LNCAP (cell line): ENCODE measurements around the gene SDHA.

Experiments
- TF ChIP-seq, protein P1 (sequence below): fragments of 450-650 bp; IDR thresholded peaks from 2 replicates; pipeline ENCODE4 v1.5.1; 2017; ENCODE audit warnings: mild to moderate bottlenecking

Gene SDHA

DNA sequence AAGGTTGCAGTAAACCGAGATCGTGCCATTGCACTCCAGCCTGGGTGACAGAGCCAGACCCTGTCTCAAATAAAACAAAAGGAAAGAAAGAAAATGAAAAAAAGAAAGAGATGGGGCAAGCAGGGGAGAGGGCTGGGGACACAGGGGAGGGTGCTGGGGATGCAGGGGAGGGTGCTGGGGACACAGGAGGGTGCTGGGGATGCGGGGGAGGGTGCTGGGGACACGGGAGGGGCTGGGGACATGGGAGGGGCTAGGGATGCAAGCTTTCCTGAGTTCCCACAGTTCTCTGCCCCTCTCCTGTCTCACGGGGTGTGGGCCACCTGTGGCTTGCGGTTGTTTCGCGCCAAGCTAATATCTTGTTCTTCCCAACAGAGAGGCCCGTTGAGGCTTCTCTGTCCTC lies 60.5 kb downstream of the SDHA start:
- TF ChIP-seq, protein P1, sequence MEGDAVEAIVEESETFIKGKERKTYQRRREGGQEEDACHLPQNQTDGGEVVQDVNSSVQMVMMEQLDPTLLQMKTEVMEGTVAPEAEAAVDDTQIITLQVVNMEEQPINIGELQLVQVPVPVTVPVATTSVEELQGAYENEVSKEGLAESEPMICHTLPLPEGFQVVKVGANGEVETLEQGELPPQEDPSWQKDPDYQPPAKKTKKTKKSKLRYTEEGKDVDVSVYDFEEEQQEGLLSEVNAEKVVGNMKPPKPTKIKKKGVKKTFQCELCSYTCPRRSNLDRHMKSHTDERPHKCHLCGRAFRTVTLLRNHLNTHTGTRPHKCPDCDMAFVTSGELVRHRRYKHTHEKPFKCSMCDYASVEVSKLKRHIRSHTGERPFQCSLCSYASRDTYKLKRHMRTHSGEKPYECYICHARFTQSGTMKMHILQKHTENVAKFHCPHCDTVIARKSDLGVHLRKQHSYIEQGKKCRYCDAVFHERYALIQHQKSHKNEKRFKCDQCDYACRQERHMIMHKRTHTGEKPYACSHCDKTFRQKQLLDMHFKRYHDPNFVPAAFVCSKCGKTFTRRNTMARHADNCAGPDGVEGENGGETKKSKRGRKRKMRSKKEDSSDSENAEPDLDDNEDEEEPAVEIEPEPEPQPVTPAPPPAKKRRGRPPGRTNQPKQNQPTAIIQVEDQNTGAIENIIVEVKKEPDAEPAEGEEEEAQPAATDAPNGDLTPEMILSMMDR: no peak

DNA sequence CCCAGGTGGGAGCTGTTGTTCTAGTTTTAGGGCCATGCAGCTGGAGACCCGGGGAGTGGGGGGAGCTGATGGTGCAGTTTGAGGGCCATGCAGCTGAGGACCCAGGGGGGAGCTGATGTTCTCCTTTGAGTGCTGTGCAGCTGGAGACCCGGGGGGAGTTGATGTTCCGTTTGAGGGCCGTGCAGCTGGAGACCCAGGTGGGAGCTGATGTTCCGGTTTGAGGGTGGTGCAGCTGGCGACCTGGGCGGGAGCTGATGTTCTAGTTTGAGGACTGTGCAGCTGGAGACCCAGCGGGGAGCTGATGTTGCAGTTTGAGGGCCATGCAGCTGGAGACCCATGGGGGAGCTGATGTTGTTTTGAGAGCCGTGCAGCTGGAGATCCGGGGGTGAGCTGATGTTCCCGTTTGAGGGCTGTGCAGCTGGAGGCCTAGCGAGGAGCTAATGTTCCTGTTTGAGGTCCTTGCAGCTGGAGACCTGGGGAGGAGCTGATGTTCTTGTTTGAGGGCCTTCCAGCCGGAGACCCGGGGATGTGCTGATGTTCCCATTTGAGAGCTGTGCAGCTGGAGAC lies 68.0 kb downstream of the SDHA start:
- TF ChIP-seq, protein P1: no peak

DNA sequence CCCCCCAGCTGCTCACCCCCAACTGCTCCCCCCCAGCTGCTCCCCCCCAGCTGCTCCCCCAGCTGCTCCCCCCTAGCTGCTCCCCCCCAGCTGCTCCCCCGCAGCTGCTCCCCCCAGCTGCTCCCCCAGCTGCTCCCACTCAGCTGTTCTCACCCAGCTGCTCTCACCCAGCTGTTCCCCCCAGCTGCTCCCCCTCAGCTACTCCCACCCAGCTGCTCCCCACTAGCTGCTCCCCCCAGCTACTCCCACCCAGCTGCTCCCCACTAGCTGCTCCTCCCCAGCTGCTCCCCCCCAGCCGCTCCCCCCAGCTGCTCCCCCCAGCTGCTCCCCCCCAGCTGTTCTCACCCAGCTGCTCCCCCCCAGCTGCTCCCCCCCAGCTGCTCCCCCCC lies 80.6 kb downstream of the SDHA start:
- TF ChIP-seq, protein P1: no peak

DNA sequence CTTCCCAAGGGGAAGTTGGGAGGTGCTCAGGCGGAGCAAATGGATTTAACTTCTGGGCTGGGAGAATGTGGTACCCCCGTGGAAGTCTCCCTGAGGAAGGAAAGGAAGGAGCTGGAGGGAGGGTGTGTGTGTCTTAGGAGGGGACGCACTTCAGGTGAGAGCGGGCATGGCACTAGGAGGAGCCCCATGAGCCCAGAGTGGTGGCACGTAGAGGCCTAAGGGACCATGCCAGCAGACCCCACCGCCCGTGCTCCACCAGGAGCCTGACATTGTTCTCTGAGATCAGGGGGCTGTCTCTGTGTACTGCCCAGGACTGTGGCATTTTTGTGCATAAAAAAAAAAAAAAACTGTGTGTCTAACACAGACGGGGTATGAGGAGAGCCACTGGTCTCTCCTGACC lies 84.8 kb downstream of the SDHA start:
- TF ChIP-seq, protein P1: no peak

DNA sequence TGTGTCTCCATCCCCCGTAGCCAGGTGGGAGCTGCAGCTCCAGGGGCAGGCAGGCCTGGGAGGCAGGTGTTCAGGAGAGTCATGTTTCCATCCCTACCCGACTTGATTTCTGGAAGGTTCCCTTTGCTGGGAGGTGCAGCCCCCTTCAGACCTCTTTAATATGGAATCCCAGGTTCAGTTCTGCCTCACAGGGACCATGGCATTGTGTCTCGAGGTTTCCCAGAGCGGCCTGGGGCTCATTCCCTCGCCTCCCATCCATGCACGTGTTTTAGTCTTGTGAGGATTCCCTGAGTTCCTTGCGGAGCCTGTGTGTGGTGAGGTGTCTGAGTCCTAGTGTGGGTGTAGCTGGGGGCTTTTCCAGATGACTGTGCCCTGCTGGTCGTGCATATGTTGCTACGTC lies 86.9 kb downstream of the SDHA start:
- TF ChIP-seq, protein P1: no peak

DNA sequence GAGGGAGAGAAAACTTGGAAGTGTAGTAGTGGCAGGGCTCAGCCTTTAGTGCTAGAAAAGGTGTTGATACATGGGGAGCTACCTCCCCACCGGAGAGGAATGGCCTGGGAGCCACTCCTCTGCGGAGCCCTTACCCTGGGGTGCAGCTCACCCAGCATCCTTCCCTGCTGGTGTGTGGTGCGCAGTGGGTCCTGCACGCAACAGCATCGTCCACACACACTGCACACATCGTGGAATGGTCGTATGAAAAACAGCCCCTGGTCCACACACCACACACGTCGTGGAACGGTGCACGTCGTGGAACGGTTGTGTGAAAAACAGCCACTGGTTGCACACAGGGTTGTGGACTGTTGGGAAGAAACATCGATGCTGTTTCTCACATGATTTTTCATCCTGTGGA lies 87.3 kb downstream of the SDHA start:
- TF ChIP-seq, protein P1: no peak

DNA sequence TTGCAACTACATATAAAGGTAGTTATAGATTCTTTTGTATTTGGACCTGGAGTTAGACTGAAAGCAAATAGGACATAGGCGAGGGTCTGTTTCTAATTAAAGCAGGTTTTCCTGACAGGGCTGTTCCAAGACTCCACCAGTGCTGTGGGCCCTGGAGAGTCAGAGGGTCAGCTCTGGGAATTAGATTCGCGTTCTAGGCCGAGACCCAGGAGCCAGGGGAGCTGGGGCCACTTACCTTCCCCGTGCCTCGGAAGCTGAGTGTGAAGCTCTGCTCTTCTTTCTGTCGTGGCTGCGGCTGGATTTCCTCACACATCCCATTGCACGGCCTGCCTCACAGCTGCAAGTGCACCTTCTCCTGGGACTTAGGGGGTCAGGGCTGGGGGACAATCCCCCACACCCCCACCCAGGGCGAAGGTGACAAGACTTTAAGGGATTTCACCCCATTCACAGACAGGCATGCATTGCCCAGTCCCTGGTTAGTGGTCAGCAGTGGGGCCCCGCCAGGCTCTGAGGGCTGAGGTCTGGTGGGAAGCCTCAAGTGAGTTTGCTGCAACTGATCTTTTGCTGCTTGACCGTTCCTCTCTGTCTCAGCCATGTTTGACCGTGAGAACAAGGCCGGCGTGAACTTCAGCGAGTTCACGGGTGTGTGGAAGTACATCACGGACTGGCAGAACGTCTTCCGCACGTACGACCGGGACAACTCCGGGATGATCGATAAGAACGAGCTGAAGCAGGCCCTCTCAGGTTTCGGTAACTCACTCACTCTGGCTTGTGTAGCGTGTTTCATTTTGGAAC lies 88.1 kb downstream of the SDHA start:
- TF ChIP-seq, protein P1: no peak
